ENCODE data around the gene AQP12A.

GRCh38 chr2:240642061-240642805 is 49.4 kb upstream of the AQP12A start:
- TF ChIP-seq EZH2 (IDR thresholded peaks at IDR 0.05; ENCODE audit: low read depth, unreplicated experiment), result no peak
- TF ChIP-seq REST (IDR thresholded peaks at IDR 0.05; ENCODE audit: unreplicated experiment), result no peak
- no peak for TF ChIP-seq POLR2AphosphoS5 (IDR thresholded peaks at IDR 0.05; ENCODE audit: low read depth)
- TF ChIP-seq CTCF (conservative IDR thresholded peaks at IDR 0.05; ENCODE audit: low read depth in 2 of 2), result 0 out of 4 replicates have a peak, but pooled peaks of 1 of the 2 experiments have one; percentile 9
